SK-N-SH (cell line): ENCODE measurements around the gene GPR107. TPM values are rescaled to one million over a fixed set of nuclear protein-coding genes. Genes with fewer than 3 reads are reported as not detected.

Experiments
- CTCF ChIA-PET: fragments of 300-600, 350-600 bp; formaldehyde crosslinking; extraction: SDS; loops from one replicate; lab custom pipeline; 2021; lab: Yijun Ruan, JAX
- POLR2A ChIA-PET: fragments of 350-600 bp; sonication (Branson Sonifier 250); formaldehyde crosslinking; extraction: SDS; loops from one replicate; lab custom pipeline; 2020; ENCODE audit warnings: antibody characterized with exemption, inconsistent platforms; lab: Yijun Ruan, JAX
- DNase-seq: peaks from one replicate; pipeline ENCODE4 v3.0.0; 2012
- H2AFZ ChIP-seq: fragments of 200-600 bp; sonication (generic); 2 replicates; pipeline ENCODE4 v1.8.1; 2016; ENCODE audit warnings: antibody characterized with exemption, mild to moderate bottlenecking, low read depth
- H3F3A ChIP-seq: fragments of 200-600 bp; sonication (generic); replicated peaks from 2 replicates; pipeline ENCODE3; 2016; ENCODE audit warnings: antibody characterized with exemption, mild to moderate bottlenecking; ENCODE audit not compliant: insufficient read depth
- H3K27ac ChIP-seq, 2 experiments: fragments of 200-500 bp in 1 of 2; fragments of 200-600 bp in 1 of 2; sonication (Bioruptor generic) in 1 of 2; sonication (generic), shearing (Covaris generic) in 1 of 2; 2 replicates each; pipeline versions ENCODE4 v1.5.1 to v1.6.1; 2014 to 2016; ENCODE audit warnings: low read depth in 2 of 2, inconsistent platforms in 1 of 2, low read length in 1 of 2, mild to moderate bottlenecking in 1 of 2, mixed read lengths in 1 of 2
- H3K27me3 ChIP-seq: fragments of 200-600 bp; sonication (generic), shearing (Covaris generic); 2 replicates; pipeline ENCODE4 v1.6.1; 2016; ENCODE audit warnings: mixed run types; ENCODE audit not compliant: insufficient read depth
- H3K36me3 ChIP-seq, 2 experiments: fragments of 200-500 bp in 1 of 2; fragments of 200-600 bp in 1 of 2; sonication (Bioruptor generic) in 1 of 2; sonication (generic) in 1 of 2; replicated peaks in 1 of 2; 2 replicates each; pipeline versions ENCODE3 to v1.5.1; 2014 to 2016; ENCODE audit warnings: low read length in 1 of 2, mild to moderate bottlenecking in 1 of 2; ENCODE audit not compliant: insufficient read depth in 2 of 2, control insufficient read depth in 1 of 2
- H3K4me1 ChIP-seq, 2 experiments: fragments of 200-500 bp in 1 of 2; fragments of 200-600 bp in 1 of 2; sonication (Bioruptor generic) in 1 of 2; sonication (generic), shearing (Covaris generic) in 1 of 2; 2 replicates each; pipeline versions ENCODE4 v1.5.1 to v1.6.1; 2014 to 2016; ENCODE audit warnings: low read depth in 1 of 2, low read length in 1 of 2, mixed run types in 1 of 2; ENCODE audit not compliant: insufficient read depth in 2 of 2, control insufficient read depth in 1 of 2
- H3K4me2 ChIP-seq: fragments of 200-600 bp; sonication (generic), shearing (Covaris generic); 2 replicates; pipeline ENCODE4 v1.6.1; 2017; ENCODE audit warnings: mixed run types
- H3K4me3 ChIP-seq, 2 experiments: fragments of 200-500 bp in 1 of 2; fragments of 200-600 bp in 1 of 2; sonication (Bioruptor generic) in 1 of 2; sonication (generic), shearing (Covaris generic) in 1 of 2; 2 replicates each; pipeline versions ENCODE4 v1.5.1 to v1.8.1; 2014 to 2016; ENCODE audit warnings: low read depth in 2 of 2, inconsistent platforms in 1 of 2, low read length in 1 of 2, mild to moderate bottlenecking in 1 of 2, mixed read lengths in 1 of 2, moderate library complexity in 1 of 2
- H3K79me2 ChIP-seq: fragments of 200-600 bp; sonication (generic); 2 replicates; pipeline ENCODE4 v1.8.1; 2017; ENCODE audit warnings: mild to moderate bottlenecking; ENCODE audit not compliant: insufficient read depth
- H3K9ac ChIP-seq: fragments of 200-600 bp; sonication (generic); 2 replicates; pipeline ENCODE4 v1.6.1; 2017; ENCODE audit warnings: mixed run types
- H3K9me2 ChIP-seq: fragments of 200-600 bp; sonication (generic); 2 replicates; pipeline ENCODE4 v1.6.1; 2017; ENCODE audit warnings: mixed run types
- H3K9me3 ChIP-seq: fragments of 200-600 bp; sonication (generic); 2 replicates; pipeline ENCODE4 v1.6.1; 2017; ENCODE audit warnings: mixed run types, mild to moderate bottlenecking, moderate library complexity
- H4K20me1 ChIP-seq: fragments of 200-600 bp; sonication (generic); 2 replicates; pipeline ENCODE4 v1.6.1; 2017; ENCODE audit warnings: mild to moderate bottlenecking, mixed run types; ENCODE audit not compliant: insufficient read depth
- GABPA ChIP-seq: IDR thresholded peaks from 2 replicates; pipeline ENCODE4 v1.4.0; 2012; ENCODE audit warnings: low read depth, mild to moderate bottlenecking
- JUND ChIP-seq: IDR thresholded peaks from 2 replicates; pipeline ENCODE4 v1.4.0; 2012
- MAX ChIP-seq: IDR thresholded peaks from 2 replicates; pipeline ENCODE4 v1.4.0; 2012; ENCODE audit warnings: low read depth
- MEF2A ChIP-seq: IDR thresholded peaks from 2 replicates; pipeline ENCODE4 v1.4.0; 2012; ENCODE audit warnings: low read depth, borderline replicate concordance
- MXI1 ChIP-seq: IDR thresholded peaks from 2 replicates; pipeline ENCODE4 v1.6.1; 2012; ENCODE audit warnings: mild to moderate bottlenecking, low read depth, low read length, improper control_type of control experiment
- NFIC ChIP-seq: IDR thresholded peaks from 2 replicates; pipeline ENCODE4 v1.4.0; 2012; ENCODE audit warnings: borderline replicate concordance
- NRF1 ChIP-seq: IDR thresholded peaks from 2 replicates; pipeline ENCODE4 v1.6.1; 2012; ENCODE audit warnings: low read depth, mild to moderate bottlenecking, low read length
- REST ChIP-seq: IDR thresholded peaks from 2 replicates; pipeline ENCODE4 v1.6.1; 2012; ENCODE audit warnings: mild to moderate bottlenecking, low read depth, low read length, moderate library complexity
- SIN3A ChIP-seq: IDR thresholded peaks from 2 replicates; pipeline ENCODE4 v1.6.1; 2012; ENCODE audit warnings: low read depth, mild to moderate bottlenecking, low read length, moderate library complexity, borderline replicate concordance
- SMC3 ChIP-seq: IDR thresholded peaks from 2 replicates; pipeline ENCODE4 v1.6.1; 2012; ENCODE audit warnings: low read depth, low read length, improper control_type of control experiment
- TEAD4 ChIP-seq: IDR thresholded peaks from 2 replicates; pipeline ENCODE4 v1.4.0; 2012; ENCODE audit warnings: mild to moderate bottlenecking, borderline replicate concordance; ENCODE audit not compliant: insufficient read depth
- YY1 ChIP-seq: IDR thresholded peaks from 2 replicates; pipeline ENCODE4 v1.4.0; 2012; ENCODE audit warnings: low read depth, mild to moderate bottlenecking
- ZBTB33 ChIP-seq: IDR thresholded peaks from 2 replicates; pipeline ENCODE4 v1.4.0; 2012; ENCODE audit warnings: low read depth, borderline replicate concordance
- WGBS: methylation state at CpG from one replicate; pipeline ENCODE4 v1.1.6; 2017; ENCODE audit warnings: low lambda C conversion rate; 5-methylcytosine and 5-hydroxymethylcytosine counted together
- polyA plus RNA-seq, 3 experiments: library from polyadenylated mRNA; depleted of rRNA; stranded (reverse); fragments of >200 nt; gene quantifications; 2 replicates each; pipeline ENCODE4 v1.2.3, GENCODE V29; 2012
- TF ChIP-seq, protein P1 (sequence below): IDR thresholded peaks from 2 replicates; pipeline ENCODE4 v1.4.0; 2012; ENCODE audit warnings: low read depth, borderline replicate concordance

GPR107 gene
- polyA plus RNA-seq, 1 of the 3 experiments (the other 2 are of a cell fraction), result 23.0 TPM

DNA sequence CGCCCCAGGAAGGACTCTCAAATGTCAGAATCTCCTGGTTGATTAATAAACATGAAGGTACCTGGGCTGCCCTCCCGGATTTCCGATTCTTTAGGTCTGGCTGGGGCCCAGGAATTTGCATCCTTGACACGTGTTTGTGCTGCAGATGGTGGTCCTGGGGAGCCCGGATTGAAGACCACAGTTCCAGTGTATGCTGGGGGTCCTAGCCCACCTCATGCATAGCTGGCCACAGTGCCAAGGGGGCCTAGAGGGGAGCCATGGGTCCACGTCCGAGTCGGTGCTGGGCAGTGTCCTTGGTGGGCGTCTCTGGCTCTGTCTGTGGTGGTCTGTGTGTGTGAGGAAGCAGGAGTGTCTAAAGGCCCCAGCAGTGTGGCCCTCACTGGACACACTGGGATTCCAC lies 121.6 kb downstream of the GPR107 start:
- POLR2A ChIA-PET, result no interaction called here
- H3K9me2 ChIP-seq, result no peaks in the 10 kb centered on the region
- WGBS, result 96% methylated on average over 7 of the region's 9 CpGs

DNA sequence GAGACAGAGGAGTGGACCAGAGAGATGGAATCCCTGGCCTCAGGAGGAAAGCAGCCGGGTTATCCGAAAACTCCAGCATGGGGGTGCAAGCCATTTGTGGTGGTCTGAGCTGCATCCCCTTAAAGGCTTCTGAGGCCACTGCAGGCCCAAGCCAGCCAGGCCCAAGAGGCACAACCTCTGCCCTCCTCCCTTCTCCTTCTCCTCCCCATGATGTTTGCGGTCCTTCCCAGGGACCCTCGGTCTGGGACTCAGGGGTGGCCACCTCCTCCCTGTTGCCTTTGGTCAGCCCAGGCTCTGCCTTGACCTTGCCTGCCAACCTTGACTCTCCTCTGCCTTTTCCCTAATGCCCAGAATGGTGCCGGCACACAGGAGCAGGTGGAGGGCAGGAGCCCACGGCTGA lies 123.1 kb downstream of the GPR107 start:
- H4K20me1 ChIP-seq, result peaks cover 80% of the 10 kb centered on the region
- H3K9me3 ChIP-seq, result no peaks in the 10 kb centered on the region
- H2AFZ ChIP-seq, result no peak overlapping the region
- H3K4me2 ChIP-seq, result no peak overlapping the region
- H3K27ac ChIP-seq, result no peak overlapping the region
- peaks cover 11% of the 10 kb centered on the region for H3F3A ChIP-seq
- no peak overlapping the region for H3K4me3 ChIP-seq
- WGBS, result no CpG with 5 or more reads among the region's 6 CpGs
- peaks cover under 1 to 19% of the 10 kb centered on the region in 2 experiments; a peak in 1 of 4 replicates for H3K4me1 ChIP-seq
- DNase-seq, result no peak
- H3K36me3 ChIP-seq, result peaks cover 0 to 5% of the 10 kb centered on the region in 2 experiments
- H3K79me2 ChIP-seq, result peaks cover 88% of the 10 kb centered on the region
- ChIA-PET POLR2A (interaction anchor here (0.6 kb wide), 1 partner anchor 67 kb away, joined by 3 read pairs; no protein-coding TSS in a partner anchor), CTCF (interaction anchor here (1.0 to 1.9 kb wide), 2 partner anchors 13 to 43 kb away, joined by 4 read pairs; no protein-coding TSS in a partner anchor)
- H3K27me3 ChIP-seq, result no peaks in the 10 kb centered on the region
- H3K9me2 ChIP-seq, result no peaks in the 10 kb centered on the region
- no peak overlapping the region for H3K9ac ChIP-seq
- TF ChIP-seq SMC3, result no peak
- TF ChIP-seq TEAD4, result no peak
- no peak for TF ChIP-seq MEF2A
- TF ChIP-seq MAX, result no peak
- no peak for TF ChIP-seq ZBTB33
- no peak for TF ChIP-seq YY1
- TF ChIP-seq NRF1, result no peak
- no peak for TF ChIP-seq GABPA
- no peak for TF ChIP-seq MXI1
- no peak for TF ChIP-seq JUND
- no peak for TF ChIP-seq SIN3A

More for the DNA sequence above, 121.6 kb downstream of the GPR107 start:
- no peak overlapping the region for H3K27ac ChIP-seq
- peaks cover 71% of the 10 kb centered on the region for H4K20me1 ChIP-seq
- peaks cover 0 to 3% of the 10 kb centered on the region in 2 experiments for H3K36me3 ChIP-seq
- H2AFZ ChIP-seq, result no peak overlapping the region
- H3K4me2 ChIP-seq, result no peak overlapping the region
- H3K79me2 ChIP-seq, result peaks cover 74% of the 10 kb centered on the region
- H3K9me3 ChIP-seq, result no peaks in the 10 kb centered on the region
- CTCF ChIA-PET, result interaction anchor here (3.0 to 3.9 kb wide), 2 partner anchors 60 to 68 kb away, joined by 9 to 22 read pairs; no protein-coding TSS in a partner anchor
- H3K9ac ChIP-seq, result no peak overlapping the region
- no peak overlapping the region for H3K4me3 ChIP-seq
- H3F3A ChIP-seq, result peaks cover 15% of the 10 kb centered on the region
- no peak for DNase-seq
- TF ChIP-seq NFIC, result no peak
- TF ChIP-seq JUND, result no peak
- TF ChIP-seq, protein P1, sequence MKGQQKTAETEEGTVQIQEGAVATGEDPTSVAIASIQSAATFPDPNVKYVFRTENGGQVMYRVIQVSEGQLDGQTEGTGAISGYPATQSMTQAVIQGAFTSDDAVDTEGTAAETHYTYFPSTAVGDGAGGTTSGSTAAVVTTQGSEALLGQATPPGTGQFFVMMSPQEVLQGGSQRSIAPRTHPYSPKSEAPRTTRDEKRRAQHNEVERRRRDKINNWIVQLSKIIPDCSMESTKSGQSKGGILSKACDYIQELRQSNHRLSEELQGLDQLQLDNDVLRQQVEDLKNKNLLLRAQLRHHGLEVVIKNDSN, result no peak
- TF ChIP-seq REST, result no peak
- TF ChIP-seq MXI1, result no peak
- TF ChIP-seq, all 33 proteins: peak for 0
- peaks cover 6 to 24% of the 10 kb centered on the region in 2 experiments; a peak in 1 of 4 replicates for H3K4me1 ChIP-seq
- no peaks in the 10 kb centered on the region for H3K27me3 ChIP-seq
